GM18907 (cell line): ENCODE measurements around the gene TRIM50.
"Not testable (repeated sequence)": the region's sequence is repeated elsewhere in the genome, so short reads cannot be mapped to it uniquely, and the experiment has no call there.

Experiments used
- ATAC-seq: cut with Tn5 transposase; IDR thresholded peaks from one replicate; pipeline ENCODE4 v1.9.1; 2021; ENCODE audit warnings: mild to moderate bottlenecking, moderate library complexity; ENCODE audit not compliant: unreplicated experiment

The TRIM50 gene

DNA sequence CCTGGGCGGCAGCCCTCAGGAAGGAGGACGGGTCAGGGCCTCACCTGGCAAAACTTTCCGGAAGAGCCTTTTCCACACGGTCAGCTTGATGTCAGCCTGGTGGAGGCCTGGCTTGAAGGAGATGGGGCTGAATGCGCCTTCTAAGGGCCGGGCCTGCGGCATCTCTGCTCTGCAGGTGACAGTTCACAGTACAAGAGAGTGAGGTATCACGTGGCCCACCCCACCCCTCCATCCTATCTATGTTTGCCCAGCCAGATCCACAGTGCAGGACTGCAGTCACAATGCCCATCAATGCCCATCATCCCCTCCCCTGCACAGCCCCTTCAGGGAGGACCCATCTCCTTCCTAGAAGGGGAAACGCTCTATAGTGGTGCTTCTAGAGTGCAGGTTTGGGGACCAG lies 11.4 kb downstream of the TRIM50 start:
- ATAC-seq: no peak

DNA sequence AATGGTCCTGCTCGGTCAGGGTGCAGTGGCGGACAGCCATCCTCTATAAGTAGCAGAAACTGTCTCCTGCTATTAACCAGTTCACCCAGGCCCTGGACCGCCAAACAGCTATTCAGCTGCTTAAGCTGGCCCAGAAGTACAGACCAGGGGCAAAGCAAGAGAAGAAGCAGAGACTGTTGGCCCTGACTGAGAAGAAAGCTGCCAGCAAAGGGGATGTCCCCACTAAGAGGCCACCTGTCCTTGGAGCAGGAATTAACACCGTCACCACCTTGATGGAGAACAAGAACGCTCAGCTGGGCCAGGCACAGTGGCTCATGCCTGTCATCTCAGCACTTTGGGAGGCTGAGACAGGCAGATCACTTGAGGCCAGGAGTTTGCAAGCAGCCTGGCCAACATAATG lies 13.6 kb downstream of the TRIM50 start:
- ATAC-seq: no peak

DNA sequence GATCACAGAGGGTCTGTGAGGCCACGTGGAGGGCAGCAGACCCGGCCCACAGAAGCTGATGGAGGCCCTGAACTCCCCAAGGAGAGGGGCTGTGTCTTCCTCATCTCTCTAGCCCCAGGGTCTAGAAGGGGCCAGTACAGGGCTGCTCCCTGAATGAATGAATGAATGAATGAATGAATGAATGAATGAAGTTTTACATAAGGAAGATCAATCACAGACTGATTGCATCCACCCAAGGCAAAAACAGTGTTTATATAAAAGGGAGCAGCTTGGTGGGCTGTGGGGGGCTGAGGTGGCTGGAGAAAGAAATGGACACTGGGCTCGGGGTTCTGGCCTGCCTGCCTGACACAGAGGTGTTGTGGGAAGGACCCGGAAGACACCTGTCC lies 14.4 kb downstream of the TRIM50 start:
- no peak for ATAC-seq

DNA sequence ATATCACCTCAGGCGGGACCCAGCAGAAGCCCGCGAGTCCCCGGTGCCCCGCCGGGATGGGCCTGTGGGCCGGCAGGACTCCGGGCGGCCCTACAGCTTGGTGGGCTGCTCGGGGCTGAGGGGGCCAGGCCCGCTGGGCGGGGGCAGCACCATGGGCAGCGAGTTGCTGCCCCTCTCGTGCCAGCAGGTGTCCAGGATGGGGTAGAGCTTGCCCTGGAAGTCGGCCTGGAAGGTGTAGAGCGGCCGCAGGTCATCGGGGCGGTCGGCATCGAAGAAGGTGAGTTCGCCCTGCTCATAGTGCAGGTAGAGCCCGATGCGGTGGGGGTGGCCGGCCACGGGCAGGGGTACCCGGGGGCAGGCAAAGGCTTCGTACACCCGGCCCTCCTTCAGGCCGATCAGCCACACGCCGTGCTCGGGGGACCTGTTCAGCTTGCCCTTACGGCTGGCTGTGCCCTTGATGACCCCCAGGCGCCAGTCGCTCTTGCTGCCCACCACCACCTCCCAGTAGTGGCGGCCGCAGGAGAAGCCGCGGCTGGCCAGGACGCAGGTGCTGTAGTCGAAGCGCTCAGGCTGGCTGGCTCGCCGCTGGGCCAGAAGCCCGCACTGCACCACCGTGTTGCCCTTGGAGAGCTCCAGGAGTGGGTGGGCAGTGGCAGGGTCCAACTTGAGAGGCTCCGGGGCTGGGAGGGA lies 14.9 kb downstream of the TRIM50 start:
- no peak for ATAC-seq

DNA sequence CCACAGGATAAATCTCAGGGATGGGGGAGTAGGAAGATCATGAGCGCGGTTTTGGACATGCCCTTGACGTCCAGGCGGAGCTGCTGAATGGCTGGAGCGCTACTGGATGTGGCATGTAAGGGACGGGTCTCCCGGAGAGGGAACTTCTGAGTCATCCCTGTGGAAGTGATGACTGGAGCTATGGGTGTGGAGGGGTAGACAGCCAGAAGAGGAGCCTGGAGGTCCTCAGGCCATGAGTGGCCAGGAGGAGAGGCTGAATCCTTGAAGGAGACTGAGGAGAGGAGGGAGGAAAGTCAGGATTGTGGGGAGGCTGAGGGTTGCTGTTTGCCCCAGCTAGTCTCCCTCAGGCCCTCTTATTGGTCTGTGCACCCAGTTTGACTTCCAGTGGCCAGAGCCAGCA lies 16.5 kb downstream of the TRIM50 start:
- not testable (repeated sequence) for ATAC-seq

DNA sequence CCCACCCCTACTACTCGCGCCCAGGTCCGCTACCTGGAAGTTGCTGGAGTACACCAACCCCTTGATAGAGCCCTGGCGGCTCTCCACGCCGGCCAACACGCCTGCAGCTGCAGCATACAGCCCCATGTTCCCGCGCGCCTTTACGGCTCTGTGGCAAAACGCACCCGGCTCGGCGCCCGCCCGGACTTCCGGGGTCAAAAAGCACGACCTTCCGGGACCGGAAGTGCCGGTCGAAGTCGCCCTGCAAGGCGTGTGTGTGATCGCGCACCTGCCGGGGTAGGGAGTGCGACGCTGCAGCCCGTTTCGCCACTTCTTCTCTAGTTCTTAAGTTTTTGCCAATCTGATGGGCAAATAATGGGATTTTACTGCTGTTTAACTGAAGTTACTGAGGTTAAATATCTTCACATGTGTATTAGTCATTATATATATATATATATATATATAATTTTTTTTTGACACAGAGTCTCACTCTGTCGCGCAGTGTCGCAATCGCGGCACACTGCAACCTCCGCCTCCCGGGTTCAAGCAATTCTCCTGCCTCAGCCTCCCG lies 19.1 kb downstream of the TRIM50 start, which contains the start of gene NSUN5:
NSUN5 (minus strand) TSS at position 162 of the 550 bp plus-strand sequence; CDS start at position 126, 36 bp downstream.
- ATAC-seq: peak; percentile 87

DNA sequence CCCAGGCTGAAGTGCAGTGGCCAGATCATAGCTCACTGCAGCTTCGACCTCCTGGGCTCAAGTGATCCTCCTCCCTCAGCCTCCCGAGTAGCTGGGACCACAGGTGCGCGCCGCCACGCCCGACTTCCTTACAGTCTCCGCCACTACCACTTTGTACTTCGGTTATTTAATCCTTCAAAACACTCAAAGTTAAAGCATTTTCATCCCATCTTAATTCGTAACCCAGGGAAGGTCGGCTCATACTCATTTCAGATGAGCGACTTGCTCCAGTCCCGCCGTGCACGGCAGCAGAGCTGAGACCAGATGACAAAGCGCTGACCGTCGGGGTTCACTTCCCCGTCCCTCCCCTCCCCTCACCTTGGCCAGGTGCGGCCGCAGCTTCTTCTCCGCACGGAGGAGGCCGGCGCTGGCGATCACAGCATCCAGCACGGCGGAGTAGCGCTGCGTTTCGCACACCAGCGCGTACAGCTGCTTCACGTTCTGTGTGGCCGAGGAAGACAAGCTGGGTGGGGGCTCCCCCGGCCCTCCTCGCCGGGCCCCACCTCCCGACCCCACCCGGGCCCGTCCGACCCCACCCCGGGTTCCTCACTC lies 19.7 kb downstream of the TRIM50 start:
- peak; percentile 46 for ATAC-seq

DNA sequence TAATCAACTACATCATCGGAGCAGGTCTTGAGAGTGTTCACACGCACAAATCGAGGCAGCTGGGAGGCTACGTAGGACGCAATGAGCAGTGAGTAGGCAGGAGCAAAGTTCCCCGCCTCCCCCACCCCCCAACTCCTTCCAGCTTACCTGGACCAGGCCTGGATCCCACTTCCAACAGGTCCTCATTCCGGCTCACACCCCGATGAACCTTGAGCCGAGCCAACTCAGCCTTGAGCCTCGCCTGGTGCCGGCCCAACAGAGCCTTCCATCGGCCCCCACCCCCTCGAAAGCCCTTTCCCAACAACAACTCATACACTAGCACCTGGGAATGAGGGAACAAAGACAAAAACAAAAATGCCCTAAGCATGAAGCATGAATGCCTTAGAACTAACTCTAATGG lies 20.4 kb downstream of the TRIM50 start:
- ATAC-seq: no peak

DNA sequence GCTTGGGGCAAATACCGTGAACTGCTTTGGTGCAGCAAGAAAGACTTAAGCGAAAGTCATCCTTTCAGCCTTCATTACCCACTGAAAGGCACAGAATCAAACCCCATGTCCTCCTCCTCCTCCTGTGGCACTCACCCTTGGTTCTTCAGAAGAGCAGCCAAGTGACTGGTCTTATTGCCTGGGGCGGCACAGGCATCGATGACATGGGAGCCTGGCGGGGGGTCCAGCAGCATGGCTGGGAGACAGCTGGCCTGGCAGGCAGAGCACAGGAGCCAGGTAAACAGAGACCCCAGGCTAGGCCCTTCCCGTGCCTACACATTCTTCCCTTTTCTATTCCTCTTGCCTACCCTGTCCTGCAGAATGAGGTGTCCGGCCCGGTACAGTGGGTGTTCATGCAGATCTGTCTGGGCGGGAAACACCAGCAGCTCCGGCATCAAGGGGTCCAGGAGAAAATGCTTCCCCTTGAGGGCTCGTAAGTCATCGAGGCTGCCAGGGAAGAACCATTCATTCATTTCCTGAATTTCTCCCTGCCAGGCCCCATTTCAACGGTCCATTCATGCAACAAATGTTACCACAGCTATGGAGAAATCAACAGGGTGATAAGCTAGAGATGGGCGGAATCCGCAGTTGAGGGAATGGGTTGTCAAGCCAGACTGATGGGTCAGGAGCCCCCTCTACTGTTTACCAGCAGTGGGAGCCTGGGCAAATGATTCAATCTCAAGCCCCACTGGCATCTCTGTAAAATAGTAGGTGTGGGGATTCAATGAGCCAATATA lies 23.1 kb downstream of the TRIM50 start:
- ATAC-seq: not testable (repeated sequence)

DNA sequence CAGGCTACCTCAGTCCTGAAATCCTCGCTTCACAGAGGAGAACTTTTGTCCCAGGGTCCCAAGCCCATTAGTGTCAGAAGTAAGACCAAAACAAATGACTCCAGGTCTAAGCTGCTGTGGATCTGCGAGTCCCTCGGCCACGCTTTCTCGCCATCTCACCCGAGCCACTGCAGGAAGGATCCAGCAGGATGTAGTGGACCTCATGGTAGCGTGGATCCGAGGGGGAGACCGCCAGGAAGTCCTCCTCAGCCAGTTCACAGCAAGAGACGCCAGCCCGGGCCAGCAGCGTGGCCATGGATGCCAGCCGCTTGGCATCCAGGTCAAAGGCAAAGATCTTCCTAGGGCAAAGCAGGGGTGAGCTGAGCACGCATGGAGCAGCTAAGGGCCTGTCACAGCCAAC lies 23.8 kb downstream of the TRIM50 start:
- no peak for ATAC-seq

DNA sequence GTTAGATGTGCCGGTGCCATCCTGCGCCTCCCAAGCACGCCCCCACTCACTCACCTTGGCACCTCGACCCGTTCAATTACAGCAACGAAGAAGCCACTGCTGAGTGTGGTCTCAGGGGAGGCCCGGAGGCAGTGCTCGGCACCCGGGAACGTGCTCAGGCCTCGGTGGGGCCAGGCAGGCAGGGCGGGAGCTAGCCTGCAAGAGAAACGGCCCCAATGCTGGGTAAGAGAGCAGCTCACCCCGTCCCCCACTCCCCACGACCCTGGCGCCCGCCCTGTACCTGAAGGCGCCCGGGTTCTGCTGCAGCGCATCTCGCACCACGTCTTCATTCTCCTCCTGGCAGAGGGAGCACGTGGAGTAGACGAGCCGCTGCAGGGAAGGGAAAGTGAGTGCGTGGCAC lies 24.3 kb downstream of the TRIM50 start:
- no peak for ATAC-seq

DNA sequence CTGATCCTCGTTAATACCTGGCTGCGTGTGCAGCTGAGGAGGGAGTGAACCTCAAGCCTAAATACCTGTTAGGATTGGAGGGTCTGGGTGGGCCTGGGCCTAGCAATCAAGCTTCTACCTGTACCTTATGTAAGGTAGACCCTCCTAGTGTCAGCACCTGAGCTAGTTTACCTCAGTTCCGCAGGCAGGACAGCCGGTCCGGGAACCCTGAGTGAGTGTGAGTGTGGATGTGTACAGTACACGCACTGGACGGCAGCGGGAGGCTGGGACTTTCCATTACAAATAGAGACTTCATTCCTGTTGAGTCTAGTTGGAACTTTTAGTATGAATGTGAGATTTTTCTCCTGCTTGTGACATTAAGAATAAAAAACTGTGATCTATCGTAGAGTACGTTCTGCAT lies 25.0 kb downstream of the TRIM50 start:
- ATAC-seq: not testable (repeated sequence)

DNA sequence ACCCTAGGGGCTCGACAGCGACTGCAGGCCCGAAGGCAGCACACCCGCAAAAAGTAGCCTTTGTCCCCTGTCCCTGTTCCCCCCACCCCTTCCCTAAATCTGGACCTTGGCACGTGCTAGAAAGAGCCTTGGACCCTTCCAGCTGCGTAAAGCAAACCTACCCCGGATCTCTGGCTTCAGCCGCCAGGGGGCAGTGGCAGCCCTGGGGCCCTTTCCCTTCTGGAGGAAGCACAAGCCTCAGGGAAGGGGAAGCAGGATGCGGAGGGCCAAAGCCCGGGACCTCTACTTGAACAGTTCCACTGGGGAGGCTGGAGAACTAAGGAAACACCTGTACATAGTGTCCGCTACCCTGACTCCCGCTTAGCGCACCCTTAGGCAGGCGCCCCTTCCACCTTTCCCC lies 26.8 kb downstream of the TRIM50 start:
- ATAC-seq: not testable (repeated sequence)

DNA sequence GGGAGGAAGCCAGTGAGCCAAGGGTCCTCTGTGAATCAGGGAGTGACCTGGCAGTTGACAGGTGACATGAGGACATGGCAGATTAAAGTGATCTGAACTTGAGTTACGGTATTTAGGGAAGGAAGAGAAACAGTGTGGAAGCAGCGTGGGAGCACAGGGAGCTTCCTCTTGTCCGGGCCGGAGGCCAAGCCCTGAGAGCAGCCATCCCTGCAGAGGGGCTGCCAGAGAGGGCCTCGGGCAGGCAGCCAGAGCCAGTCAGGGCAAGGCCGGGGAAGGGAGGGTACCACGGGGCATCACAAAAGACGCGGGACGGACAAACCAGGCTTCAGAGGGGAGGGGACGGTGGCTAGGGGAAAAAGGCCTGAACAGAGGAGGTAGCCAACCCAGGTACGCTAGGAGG lies 28.1 kb downstream of the TRIM50 start:
- ATAC-seq: not testable (repeated sequence)

DNA sequence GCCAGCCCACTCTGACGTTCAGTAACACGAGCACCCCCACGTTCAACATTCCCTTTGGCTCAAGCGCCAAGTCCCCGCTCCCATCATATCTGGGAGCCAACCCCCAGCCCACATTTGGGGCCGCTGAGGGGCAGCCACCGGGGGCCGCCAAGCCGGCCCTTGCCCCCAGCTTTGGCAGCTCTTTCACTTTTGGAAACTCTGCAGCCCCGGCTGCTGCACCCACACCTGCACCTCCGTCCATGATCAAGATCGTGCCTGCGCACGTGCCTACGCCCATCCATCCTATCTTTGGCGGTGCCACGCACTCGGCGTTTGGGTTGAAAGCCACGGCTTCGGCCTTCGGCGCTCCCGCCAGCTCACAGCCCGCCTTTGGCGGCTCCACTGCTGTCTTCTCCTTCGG lies 30.2 kb downstream of the TRIM50 start:
- not testable (repeated sequence) for ATAC-seq

DNA sequence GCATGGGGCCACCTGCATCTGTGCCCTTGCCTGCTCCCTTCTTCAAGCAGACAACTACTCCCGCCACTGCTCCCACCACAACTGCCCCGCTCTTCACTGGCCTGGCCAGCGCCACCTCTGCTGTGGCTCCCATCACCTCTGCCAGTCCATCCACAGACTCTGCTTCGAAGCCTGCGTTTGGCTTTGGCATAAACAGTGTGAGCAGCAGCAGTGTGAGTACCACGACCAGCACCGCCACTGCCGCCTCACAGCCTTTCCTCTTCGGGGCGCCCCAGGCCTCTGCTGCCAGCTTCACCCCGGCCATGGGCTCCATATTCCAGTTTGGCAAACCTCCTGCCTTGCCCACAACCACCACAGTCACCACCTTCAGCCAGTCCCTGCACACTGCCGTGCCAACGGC lies 30.6 kb downstream of the TRIM50 start:
- not testable (repeated sequence) for ATAC-seq

DNA sequence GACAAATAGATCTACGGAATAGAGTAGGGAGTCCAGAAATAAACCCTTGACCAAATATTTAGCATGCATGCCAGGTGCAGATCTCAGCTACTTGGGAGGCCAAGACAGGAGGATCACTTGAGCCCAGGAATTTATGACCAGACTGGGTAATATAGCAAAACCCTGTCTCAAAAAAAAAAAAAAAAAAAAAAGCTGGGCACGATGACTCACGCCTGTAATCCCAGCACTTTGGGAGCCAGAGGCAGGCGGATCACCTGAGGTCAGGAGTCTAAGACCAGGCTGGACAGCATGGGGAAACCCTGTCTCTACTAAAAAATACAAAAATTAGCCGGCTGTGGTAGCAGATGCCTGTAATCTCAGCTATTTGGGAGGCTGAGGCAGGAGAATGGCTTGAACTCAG lies 50.7 kb downstream of the TRIM50 start:
- not testable (repeated sequence) for ATAC-seq

DNA sequence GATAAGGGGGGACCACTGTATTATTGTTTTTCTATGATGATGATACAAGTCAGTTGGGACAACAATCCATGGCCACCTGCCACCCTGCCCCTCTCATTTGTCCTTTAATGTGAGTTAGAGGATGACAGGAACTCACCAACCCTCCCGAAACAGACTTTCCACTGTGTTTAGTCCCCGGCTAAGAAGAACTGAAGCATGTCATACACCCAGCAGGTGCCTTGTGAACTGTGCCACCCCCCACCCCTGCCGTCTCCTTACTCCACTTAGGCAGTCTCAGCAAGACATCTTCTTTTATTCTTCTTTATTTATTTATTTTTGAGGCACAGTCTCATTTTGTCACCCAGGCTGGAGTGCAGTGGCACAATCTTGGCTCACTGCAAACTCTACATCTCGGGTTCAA lies 60.1 kb downstream of the TRIM50 start:
- ATAC-seq: not testable (repeated sequence)

DNA sequence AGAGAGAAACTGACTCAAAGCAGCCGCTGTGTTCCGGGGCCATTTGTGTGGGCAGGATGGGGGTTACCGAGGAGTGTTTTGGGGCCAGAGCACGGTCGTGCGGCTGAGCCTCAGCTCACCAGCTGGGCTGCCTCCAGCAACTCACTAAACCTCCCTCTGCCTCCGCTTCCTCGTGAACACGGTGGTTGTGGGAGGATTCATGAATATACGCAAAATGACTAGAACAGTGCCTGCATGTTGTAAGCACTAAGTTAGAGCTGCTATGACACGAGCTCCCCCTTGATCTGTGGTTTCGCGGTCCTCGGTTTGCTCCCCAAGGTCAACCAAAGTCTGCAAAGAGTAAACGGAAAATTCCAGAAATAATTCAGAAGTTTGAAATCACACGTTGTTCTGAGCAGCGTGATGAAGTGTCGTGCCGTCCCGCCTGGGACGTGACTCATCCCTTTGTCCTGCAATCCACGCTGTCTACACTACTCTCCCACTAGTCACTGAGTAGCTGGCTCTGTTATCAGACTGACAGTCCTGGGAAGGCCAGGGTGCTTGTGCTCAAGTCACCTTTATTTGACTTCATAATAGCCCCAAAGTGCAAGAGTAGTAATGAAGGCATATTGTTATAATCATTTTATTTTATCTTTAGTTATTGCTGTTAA lies 61.0 kb downstream of the TRIM50 start:
- ATAC-seq: peak; percentile 81
